Stimulated activated CD8-positive, alpha-beta memory T cell treated with anti-CD3 and anti-CD28 coated beads, Interleukin-12 subunit alpha, Interleukin-12 subunit beta, amount 100 ng/mL, for 1 hour (primary cell): ENCODE data around the gene GABPB1.

ENCODE experiments used
- DNase-seq: peaks from one replicate; pipeline ENCODE4 v3.0.0-alpha.2; 2020; ENCODE audit warnings: low read depth

Gene GABPB1

GRCh38 chr15:50277370-50277769 lies 77.6 kb downstream of the GABPB1 start:
- DNase-seq, result no peak

GRCh38 chr15:50275908-50276307 lies 79.1 kb downstream of the GABPB1 start:
- DNase-seq, result no peak

- no peak for DNase-seq
Observed at GRCh38 chr15:50275091-50275490, 79.9 kb downstream of the GABPB1 start.

- DNase-seq, result no peak
Observed at GRCh38 chr15:50267577-50267976, 87.4 kb downstream of the GABPB1 start.

- DNase-seq, result no peak
Observed at GRCh38 chr15:50265620-50266019, 89.4 kb downstream of the GABPB1 start, which contains the start of gene HDC. Gene HDC (minus strand): TSS chr15:50265726. CDS start chr15:50265623, 103 bp downstream.

- DNase-seq, result no peak
Observed at GRCh38 chr15:50262533-50262932, 92.5 kb downstream of the GABPB1 start.

- no peak for DNase-seq
Observed at GRCh38 chr15:50261981-50262380, 93.0 kb downstream of the GABPB1 start.

- no peak for DNase-seq
Observed at GRCh38 chr15:50260969-50261496, 94.0 kb downstream of the GABPB1 start.

- DNase-seq, result no peak
Observed at GRCh38 chr15:50259276-50259675, 95.7 kb downstream of the GABPB1 start.

- DNase-seq, result no peak
Observed at GRCh38 chr15:50257924-50258323, 97.1 kb downstream of the GABPB1 start.

GRCh38 chr15:50257332-50257731 lies 97.7 kb downstream of the GABPB1 start:
- no peak for DNase-seq

GRCh38 chr15:50256188-50257041 lies 98.6 kb downstream of the GABPB1 start:
- no peak for DNase-seq

GRCh38 chr15:50252556-50252955 lies 102.4 kb downstream of the GABPB1 start:
- no peak for DNase-seq

GRCh38 chr15:50251638-50252182 lies 103.3 kb downstream of the GABPB1 start:
- DNase-seq, result no peak

- DNase-seq, result no peak
Observed at GRCh38 chr15:50250760-50251394, 104.1 kb downstream of the GABPB1 start.

- no peak for DNase-seq
Observed at GRCh38 chr15:50249704-50250103, 105.3 kb downstream of the GABPB1 start.

GRCh38 chr15:50248994-50249582 lies 105.9 kb downstream of the GABPB1 start:
- no peak for DNase-seq

GRCh38 chr15:50247819-50248655 lies 107.0 kb downstream of the GABPB1 start:
- no peak for DNase-seq

GRCh38 chr15:50246631-50247030 lies 108.4 kb downstream of the GABPB1 start:
- DNase-seq, result no peak

- no peak for DNase-seq
Observed at GRCh38 chr15:50244959-50245624, 109.9 kb downstream of the GABPB1 start.

- DNase-seq, result no peak
Observed at GRCh38 chr15:50244153-50244552, 110.8 kb downstream of the GABPB1 start.
